Measurements from ENCODE around the gene ENDOD1. TPM values are rescaled to one million over a fixed set of nuclear protein-coding genes. Genes with fewer than 3 reads are reported as not detected.
A peak's percentile ranks its signal among the peaks of the same experiment; 100 is the strongest.
"Not testable (repeated sequence)": the region's sequence is repeated elsewhere in the genome, so short reads cannot be mapped to it uniquely, and the experiment has no call there.

ENDOD1 gene
- total and polyA plus RNA-seq, 2 experiments from 2014 or later, result 15.5 to 33.7 TPM

DNA sequence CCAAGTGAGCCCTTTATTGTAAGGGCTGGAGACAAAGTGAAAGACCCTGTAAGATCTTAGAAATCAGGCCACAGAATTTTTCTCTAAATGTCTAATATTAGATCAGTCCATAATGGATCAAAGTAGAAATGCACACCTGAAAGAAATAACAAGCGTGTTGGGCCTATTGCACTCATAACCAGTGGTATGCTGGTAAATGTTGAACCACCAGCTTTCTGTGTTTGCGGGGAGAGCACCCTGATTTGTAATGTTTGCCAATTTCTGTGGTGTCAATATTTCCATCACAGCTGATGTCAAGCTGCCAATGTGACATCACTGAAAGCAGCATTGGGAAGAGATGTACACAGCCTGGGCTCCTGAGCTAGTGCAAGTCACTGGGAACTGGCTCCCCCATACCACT lies 46.2 kb downstream of the ENDOD1 start:
- WGBS, 2 experiments (ENCODE audit: low coverage in 1 of 2, low lambda C conversion rate in 2 of 2, missing lambda C conversion rate in 2 of 2), result 97 to 98% methylated on average over 2 of the region's 2 CpGs
- peaks cover 24% of the 10 kb centered on the region for H3K4me1 ChIP-seq (ENCODE audit: insufficient read depth)
- peaks cover 30% of the 10 kb centered on the region for H3F3A ChIP-seq (ENCODE audit: insufficient read depth)
- H3K27me3 ChIP-seq (replicated peaks; ENCODE audit: insufficient read depth), result no peaks in the 10 kb centered on the region
- no peak overlapping the region for H3K27ac ChIP-seq
- no peaks in the 10 kb centered on the region for H3K36me3 ChIP-seq (ENCODE audit: low read depth)
- no peaks in the 10 kb centered on the region for H3K9me2 ChIP-seq (ENCODE audit: insufficient read depth)
- no peak overlapping the region for H3K4me2 ChIP-seq (ENCODE audit: unreplicated experiment)
- H4K20me1 ChIP-seq (ENCODE audit: insufficient read depth), result no peaks in the 10 kb centered on the region
- no peaks in the 10 kb centered on the region for H3K79me2 ChIP-seq (ENCODE audit: insufficient read depth)
- TF ChIP-seq EZH2phosphoT487 (IDR thresholded peaks at IDR 0.05; ENCODE audit: insufficient read depth, low read depth), result no peak
- no peak for TF ChIP-seq EZH2 (IDR thresholded peaks at IDR 0.05; ENCODE audit: insufficient read depth, poor library complexity, severe bottlenecking)
- H3K4me3 ChIP-seq, result no peak overlapping the region
- DNase-seq, result no peak
- in situ Hi-C loops (cut with MboI), result no loop called here
- H3K9ac ChIP-seq, result no peak overlapping the region
- no peak overlapping the region for H2AFZ ChIP-seq
- no peaks in the 10 kb centered on the region for H3K9me3 ChIP-seq (ENCODE audit: low read depth)

GRCh38 chr11:95136747-95137146 lies 47.1 kb downstream of the ENDOD1 start:
- H2AFZ ChIP-seq; H3K4me3 ChIP-seq; H3K36me3 ChIP-seq (ENCODE audit: low read depth); H3K27me3 ChIP-seq (replicated peaks; ENCODE audit: insufficient read depth); H3K79me2 ChIP-seq (ENCODE audit: insufficient read depth); H3K9me2 ChIP-seq (ENCODE audit: insufficient read depth); H3K27ac ChIP-seq; H4K20me1 ChIP-seq (ENCODE audit: insufficient read depth); H3K4me2 ChIP-seq (ENCODE audit: unreplicated experiment); DNase-seq; H3K9me3 ChIP-seq (ENCODE audit: low read depth); in situ Hi-C loops (cut with MboI); H3K9ac ChIP-seq: not testable (repeated sequence)
- Histone ChIP-seq H3K4me1 (ENCODE audit: insufficient read depth) (peaks cover 25% of the 10 kb centered on the region), H3F3A (ENCODE audit: insufficient read depth) (peaks cover 35% of the 10 kb centered on the region)
- 95% methylated on average over 4 of the region's 4 CpGs for WGBS, 2 experiments (ENCODE audit: low coverage in 1 of 2, low lambda C conversion rate in 2 of 2, missing lambda C conversion rate in 2 of 2)

DNA sequence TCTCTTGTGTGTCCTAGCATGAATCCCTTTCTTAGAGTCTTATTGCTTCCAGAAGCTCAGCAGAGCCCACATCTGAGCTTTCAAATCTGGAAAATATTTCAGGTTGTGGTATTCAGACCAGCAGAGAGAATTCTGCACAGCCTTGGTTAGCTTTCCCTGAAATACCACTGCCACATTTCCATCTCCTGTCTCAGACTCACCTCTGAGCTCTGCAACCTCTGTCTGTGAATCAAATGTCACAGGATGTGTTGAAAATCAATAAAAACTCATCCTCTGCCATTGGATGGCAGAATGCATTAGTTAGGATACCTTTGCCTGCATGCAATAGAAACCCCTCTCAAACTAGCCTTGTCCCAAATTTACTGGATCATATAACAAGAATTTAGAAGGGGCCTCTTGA lies 47.7 kb downstream of the ENDOD1 start:
- no peaks in the 10 kb centered on the region for H3K36me3 ChIP-seq (ENCODE audit: low read depth)
- peaks cover 27% of the 10 kb centered on the region for H3K4me1 ChIP-seq (ENCODE audit: insufficient read depth)
- no peaks in the 10 kb centered on the region for H3K9me2 ChIP-seq (ENCODE audit: insufficient read depth)
- H3K9ac ChIP-seq, result no peak overlapping the region
- no peak overlapping the region for H3K4me2 ChIP-seq (ENCODE audit: unreplicated experiment)
- TF ChIP-seq EZH2phosphoT487 (IDR thresholded peaks at IDR 0.05; ENCODE audit: insufficient read depth, low read depth) (no peak), EZH2 (IDR thresholded peaks at IDR 0.05; ENCODE audit: insufficient read depth, poor library complexity, severe bottlenecking) (no peak)
- no peak overlapping the region for H3K4me3 ChIP-seq
- H4K20me1 ChIP-seq (ENCODE audit: insufficient read depth), result no peaks in the 10 kb centered on the region
- no peaks in the 10 kb centered on the region for H3K79me2 ChIP-seq (ENCODE audit: insufficient read depth)
- in situ Hi-C loops (cut with MboI), result no loop called here
- no peak overlapping the region for H3K27ac ChIP-seq
- H3K27me3 ChIP-seq (replicated peaks; ENCODE audit: insufficient read depth), result no peaks in the 10 kb centered on the region
- peaks cover 35% of the 10 kb centered on the region for H3F3A ChIP-seq (ENCODE audit: insufficient read depth)
- no peaks in the 10 kb centered on the region for H3K9me3 ChIP-seq (ENCODE audit: low read depth)
- no peak for DNase-seq
- H2AFZ ChIP-seq, result no peak overlapping the region

GRCh38 chr11:95138448-95138847 lies 48.8 kb downstream of the ENDOD1 start:
- no peaks in the 10 kb centered on the region for H3K9me3 ChIP-seq (ENCODE audit: low read depth)
- in situ Hi-C loops (cut with MboI), result no loop called here
- peak; percentile 54 for DNase-seq
- no peak overlapping the region for H3K4me2 ChIP-seq (ENCODE audit: unreplicated experiment)
- peaks cover 41% of the 10 kb centered on the region for H3F3A ChIP-seq (ENCODE audit: insufficient read depth)
- peaks cover 38% of the 10 kb centered on the region for H3K4me1 ChIP-seq (ENCODE audit: insufficient read depth)
- no peaks in the 10 kb centered on the region for H3K36me3 ChIP-seq (ENCODE audit: low read depth)
- H4K20me1 ChIP-seq (ENCODE audit: insufficient read depth), result no peaks in the 10 kb centered on the region
- 55 to 62% methylated on average over 2 of the region's 2 CpGs for WGBS, 2 experiments (ENCODE audit: low coverage in 1 of 2, low lambda C conversion rate in 2 of 2, missing lambda C conversion rate in 2 of 2)
- H3K27me3 ChIP-seq (replicated peaks; ENCODE audit: insufficient read depth), result no peaks in the 10 kb centered on the region
- no peak for TF ChIP-seq EZH2phosphoT487 (IDR thresholded peaks at IDR 0.05; ENCODE audit: insufficient read depth, low read depth)
- TF ChIP-seq EZH2 (IDR thresholded peaks at IDR 0.05; ENCODE audit: insufficient read depth, poor library complexity, severe bottlenecking), result no peak
- H3K79me2 ChIP-seq (ENCODE audit: insufficient read depth), result no peaks in the 10 kb centered on the region
- H3K9ac ChIP-seq, result no peak overlapping the region
- H3K9me2 ChIP-seq (ENCODE audit: insufficient read depth), result no peaks in the 10 kb centered on the region
- H3K4me3 ChIP-seq, result no peak overlapping the region
- no peak overlapping the region for H3K27ac ChIP-seq
- no peak overlapping the region for H2AFZ ChIP-seq

DNA sequence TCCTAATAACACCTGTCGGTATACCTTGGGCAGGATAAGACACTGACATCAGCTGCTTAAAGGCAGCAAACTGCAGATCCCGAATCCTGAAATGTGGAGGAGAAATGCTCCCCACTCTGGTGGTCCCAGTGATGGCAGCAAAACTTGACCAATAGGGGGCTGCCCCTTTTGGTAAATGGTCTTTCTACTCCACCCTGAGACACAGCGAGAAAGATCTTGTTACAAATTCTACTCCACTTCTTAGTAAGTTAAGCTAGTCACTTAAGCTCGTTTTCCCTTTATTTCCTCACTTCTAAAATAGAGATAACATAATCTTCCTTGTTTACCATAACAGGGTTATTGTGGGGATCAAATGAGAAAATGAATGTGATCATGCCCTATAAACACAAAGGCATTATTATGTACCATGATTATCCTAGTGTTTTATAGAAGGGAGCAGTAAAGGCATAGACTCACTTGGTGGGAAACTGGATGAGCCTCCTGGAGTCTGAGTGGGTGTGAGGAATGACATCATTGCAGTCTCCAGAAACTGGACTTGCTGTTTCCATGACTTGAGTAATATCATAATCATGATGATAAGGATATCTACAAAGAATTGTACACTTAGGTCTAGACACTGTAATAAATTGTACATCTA lies 50.9 kb downstream of the ENDOD1 start:
- DNase-seq, result peak; percentile 78
- peaks cover 32% of the 10 kb centered on the region for H3K4me1 ChIP-seq (ENCODE audit: insufficient read depth)
- 46 to 48% methylated on average over 4 of the region's 4 CpGs for WGBS, 2 experiments (ENCODE audit: low coverage in 1 of 2, low lambda C conversion rate in 2 of 2, missing lambda C conversion rate in 2 of 2)
- H3K27ac ChIP-seq, result no peak overlapping the region
- H3K27me3 ChIP-seq (replicated peaks; ENCODE audit: insufficient read depth), result no peaks in the 10 kb centered on the region
- H3K9me2 ChIP-seq (ENCODE audit: insufficient read depth), result no peaks in the 10 kb centered on the region
- H3K9ac ChIP-seq, result no peak overlapping the region
- H3K9me3 ChIP-seq (ENCODE audit: low read depth), result no peaks in the 10 kb centered on the region
- TF ChIP-seq EZH2 (IDR thresholded peaks at IDR 0.05; ENCODE audit: insufficient read depth, poor library complexity, severe bottlenecking), result no peak
- TF ChIP-seq EZH2phosphoT487 (IDR thresholded peaks at IDR 0.05; ENCODE audit: insufficient read depth, low read depth), result no peak
- peaks cover 34% of the 10 kb centered on the region for H3F3A ChIP-seq (ENCODE audit: insufficient read depth)
- no peaks in the 10 kb centered on the region for H4K20me1 ChIP-seq (ENCODE audit: insufficient read depth)
- H2AFZ ChIP-seq, result no peak overlapping the region
- no peak overlapping the region for H3K4me2 ChIP-seq (ENCODE audit: unreplicated experiment)
- H3K79me2 ChIP-seq (ENCODE audit: insufficient read depth), result no peaks in the 10 kb centered on the region
- in situ Hi-C loops (cut with MboI), result no loop called here
- H3K36me3 ChIP-seq (ENCODE audit: low read depth), result no peaks in the 10 kb centered on the region
- no peak overlapping the region for H3K4me3 ChIP-seq

All from GM23248 (cell line).